GM21515 (cell line): ENCODE results near the gene ADCYAP1.

ENCODE experiments used
- ATAC-seq: cut with Tn5 transposase; IDR thresholded peaks from one replicate; pipeline ENCODE4 v1.9.1; 2021; ENCODE audit not compliant: unreplicated experiment

ADCYAP1 gene

DNA sequence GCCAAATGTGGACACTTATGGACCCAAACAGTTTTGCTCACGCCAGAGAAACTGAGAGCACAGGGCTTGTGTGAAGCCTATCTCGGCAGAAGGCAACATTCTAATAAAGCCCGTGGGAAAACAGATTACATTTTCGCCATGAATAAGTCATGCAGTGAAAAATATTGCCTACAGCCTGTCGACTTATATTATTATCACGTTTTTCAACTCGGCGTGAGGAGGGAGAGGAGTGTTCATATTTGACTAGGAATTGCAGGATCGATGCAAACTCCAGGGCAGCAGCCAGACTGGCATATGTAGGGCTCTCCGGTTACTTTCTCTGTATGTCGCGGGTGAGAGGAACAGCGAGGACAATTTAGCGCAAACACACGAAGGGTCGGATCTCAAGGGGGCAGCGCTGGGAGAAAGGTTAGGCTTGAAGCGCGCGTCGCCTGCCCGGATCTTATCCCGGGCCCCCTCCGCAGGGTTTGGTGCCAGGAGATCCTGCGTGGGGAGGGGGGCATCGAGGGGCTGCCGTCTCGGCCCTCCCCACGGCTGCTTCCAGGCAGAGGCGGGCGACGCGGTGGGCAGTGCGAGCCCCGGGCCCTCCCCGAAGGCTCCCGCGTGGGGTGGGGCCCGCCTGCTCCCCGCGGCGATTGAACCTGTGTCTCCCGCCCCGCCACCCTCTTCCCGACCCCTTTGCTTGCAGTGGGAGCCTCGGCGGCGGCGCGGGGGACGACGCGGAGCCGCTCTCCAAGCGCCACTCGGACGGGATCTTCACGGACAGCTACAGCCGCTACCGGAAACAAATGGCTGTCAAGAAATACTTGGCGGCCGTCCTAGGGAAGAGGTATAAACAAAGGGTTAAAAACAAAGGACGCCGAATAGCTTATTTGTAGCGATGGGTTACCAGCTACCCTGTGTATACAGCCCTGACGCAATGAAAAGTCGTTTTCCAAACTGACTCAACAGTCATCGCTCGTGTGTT lies 4.4 kb downstream of the ADCYAP1 start:
- ATAC-seq = no peak

DNA sequence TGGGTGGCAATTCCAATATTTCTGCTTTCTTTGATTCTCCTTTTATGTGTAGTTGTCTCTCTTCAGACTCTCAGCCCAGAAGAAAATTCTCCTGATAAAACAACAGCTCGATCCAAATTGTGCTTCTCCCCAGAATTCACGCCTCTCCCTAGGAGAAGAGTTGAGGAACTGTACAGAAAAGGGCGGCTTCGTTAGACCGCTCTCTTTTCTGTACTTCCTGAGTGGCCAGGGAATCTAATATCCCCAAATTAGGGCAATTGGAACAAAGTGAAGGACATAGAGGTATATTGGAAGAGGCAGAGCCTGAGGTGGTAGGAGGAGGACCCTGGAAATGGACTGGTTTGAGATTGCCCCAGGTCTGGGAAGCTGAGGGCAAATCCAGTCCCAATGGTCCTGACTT lies 5.6 kb downstream of the ADCYAP1 start:
- ATAC-seq = no peak

DNA sequence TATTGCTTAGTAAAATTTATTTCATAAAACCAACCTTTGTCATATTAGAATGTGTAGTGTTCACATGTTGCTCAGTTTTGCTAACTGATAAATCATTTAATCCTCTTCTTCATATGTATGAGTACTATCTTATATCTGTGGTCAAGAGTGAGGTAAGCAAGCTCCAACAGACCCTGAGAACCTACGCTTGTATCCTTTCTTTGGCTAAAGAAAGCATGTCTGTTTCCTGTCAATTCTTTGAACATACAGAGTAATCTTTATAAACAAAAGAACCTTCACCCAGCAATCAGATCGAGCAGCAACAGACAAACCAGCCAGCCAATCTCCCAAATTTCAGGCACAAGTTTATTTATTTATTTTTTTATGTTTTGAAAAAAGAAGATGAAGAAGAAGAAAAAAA lies 6.4 kb downstream of the ADCYAP1 start:
- ATAC-seq = no peak

DNA sequence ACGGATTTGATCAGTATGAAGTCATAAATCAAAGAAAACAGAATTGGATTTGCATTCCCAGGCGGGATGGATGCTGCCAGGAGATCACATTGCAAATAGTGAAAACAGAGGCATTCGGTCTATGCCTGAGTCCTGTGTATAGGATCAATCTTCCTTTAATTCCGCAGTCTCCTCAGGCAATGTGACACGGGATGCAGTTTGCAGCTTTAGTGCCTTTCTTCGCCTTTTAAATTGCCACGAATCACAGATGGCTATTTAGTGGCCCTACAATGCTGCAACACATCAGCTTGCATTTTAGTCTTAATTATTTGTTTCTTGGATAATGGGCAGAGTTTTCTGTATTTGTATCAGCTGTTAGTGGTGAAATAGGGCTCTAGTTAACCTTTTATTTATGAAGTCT lies 6.8 kb downstream of the ADCYAP1 start:
- no peak for ATAC-seq

DNA sequence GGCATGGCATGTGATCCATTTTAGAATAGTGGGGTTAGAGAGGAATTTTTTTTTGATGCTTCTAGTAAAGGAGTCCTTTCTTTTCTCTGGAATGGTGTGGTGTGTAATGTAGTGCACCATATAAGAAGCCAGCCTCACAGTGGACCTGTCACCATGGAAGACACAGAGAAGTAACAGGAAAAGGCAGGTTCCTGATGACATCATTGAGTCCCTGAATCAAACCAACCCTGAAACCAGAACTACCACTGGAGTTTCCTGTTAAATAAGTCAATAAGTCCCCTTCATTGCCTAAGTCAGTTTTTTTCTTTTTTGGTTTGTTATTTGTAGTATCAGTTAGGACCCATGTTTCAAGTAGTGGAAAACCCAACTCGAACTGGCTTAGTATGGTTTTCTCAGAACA lies 11.9 kb downstream of the ADCYAP1 start:
- ATAC-seq = no peak

DNA sequence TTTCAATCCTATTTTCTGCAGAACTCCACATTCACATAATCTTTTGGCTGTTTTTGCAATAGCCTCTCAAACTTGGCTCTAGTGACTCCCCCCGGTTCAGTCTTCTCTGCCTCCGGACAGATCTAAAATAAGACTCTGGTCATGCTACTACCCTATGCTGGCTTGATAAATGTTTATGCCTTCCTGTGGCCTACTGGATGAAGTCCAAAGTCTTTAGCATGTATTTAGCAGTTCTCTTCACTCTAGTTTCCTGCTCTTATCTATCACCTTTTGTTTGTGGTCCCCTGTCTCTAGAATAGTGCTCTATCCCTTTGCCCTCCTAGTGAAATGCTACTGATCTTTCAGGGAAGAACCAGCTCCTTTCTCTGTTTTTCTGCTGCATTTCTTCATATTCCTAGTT lies 14.4 kb downstream of the ADCYAP1 start:
- ATAC-seq = no peak

DNA sequence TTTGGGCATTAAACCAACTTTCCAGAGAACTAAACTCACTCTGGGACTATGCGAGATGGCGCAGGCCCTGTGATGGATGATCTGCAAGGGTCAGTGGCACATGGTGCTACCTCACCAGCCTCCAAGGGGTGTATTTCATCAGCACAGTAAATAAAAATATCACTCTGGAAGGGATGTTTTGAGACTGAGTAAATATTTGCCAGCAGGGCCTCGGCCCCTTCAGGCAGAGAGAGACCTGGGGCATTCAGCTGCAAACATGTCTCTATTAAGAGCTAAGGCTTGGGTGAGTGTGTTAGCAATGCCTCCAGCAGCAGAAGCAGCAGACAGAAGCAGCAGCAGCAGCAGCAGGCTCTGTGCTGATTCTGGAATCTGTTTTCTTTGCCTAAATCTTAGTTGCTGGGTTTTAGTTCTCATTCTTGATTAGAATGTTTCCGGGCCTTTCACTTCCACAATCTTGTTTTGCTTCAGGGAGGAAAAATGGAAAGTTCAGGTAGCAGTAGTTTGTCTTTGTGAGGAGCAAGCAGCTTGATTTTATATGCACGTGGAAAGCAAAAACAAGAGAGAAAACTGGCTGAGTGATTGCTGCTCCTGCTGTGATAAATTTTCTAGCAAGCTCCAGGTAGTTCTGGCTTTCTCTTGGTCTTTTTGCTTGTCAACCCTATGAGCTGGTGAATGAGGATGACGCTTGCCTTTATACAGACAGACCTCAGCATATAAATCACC lies 18.6 kb downstream of the ADCYAP1 start:
- ATAC-seq = no peak

DNA sequence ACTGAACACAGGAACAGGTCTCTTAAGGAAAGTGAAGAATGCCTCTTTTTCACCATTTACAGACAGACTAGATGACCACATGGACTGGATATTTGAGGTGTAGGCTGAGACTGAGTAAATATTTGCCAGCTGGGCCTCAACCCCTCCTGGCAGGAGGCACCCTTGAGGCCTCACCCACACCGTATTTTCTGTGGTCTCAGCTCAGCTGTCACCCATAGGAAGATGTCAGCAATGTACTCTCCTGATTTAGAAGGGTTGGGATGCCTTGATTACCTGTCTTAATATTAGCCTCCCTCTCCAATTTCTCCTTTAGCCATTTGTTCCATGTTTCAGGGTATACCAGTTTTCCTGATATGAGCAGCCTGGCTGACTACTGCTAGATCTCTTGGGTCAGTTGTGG lies 20.3 kb downstream of the ADCYAP1 start:
- no peak for ATAC-seq

DNA sequence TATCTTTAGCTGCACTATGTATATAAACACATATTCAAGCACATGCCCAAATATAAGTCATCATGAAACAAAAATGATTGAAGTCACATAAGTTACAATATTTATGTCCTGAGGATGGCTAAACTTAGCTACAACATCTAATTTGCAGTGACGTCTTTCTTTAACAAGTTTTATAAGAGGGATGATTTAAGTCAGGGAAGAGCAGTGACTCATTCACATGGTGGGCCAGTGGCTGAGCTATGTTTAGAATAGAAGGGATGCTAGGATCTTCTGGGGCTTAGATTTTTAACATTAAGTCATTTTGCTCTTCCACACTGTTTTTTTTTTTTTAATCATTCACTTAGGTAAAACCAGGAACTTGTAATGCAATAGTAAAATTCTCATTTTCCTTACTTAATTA lies 22.3 kb downstream of the ADCYAP1 start:
- no peak for ATAC-seq

DNA sequence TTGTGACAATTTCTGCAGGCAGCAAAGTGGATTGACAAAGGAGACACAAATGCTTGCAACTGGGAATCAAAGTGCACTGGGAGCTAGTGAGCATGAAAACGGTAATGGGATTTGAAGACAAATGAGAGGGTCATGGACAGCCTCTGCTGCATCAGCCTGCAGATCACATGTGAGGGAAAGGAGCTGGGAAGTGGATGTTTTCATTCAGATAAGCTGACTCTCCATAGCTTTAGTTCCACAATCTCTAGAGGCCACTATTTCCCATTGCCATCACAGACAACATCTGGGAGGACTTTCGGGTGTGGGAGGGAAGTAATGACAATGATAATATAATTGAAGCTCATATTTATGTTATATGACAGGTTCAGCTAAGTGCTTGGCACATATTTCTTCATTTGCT lies 28.4 kb downstream of the ADCYAP1 start:
- no peak for ATAC-seq

DNA sequence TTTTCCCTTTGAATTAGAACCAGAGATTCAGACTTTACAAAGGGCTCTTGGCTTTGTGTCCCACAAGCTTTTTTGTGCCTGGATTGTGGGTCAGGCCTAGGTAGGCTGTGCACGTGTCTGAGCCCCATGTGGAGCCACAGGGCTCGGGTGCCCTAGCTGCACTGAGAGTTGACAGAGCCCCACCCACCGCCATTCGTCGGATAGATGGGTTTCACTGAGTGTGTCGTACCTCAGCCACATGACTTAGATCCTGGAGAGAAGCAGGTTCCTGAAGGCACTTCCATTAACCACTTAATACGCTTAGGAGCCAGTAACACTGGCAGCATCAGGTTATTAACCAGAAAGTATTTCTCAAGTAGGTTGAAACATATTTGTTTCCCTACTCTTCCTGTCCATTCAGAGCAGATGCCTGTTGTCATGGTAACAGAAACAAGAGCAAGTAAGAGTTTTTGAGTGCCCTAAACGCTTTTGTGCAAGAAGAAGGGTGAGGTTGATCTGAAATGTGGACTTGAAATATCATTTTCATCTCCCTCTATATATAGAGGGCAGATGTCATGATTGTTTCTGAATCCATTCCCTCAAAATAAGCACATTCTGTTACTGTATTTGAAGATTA lies 30.0 kb downstream of the ADCYAP1 start:
- no peak for ATAC-seq

DNA sequence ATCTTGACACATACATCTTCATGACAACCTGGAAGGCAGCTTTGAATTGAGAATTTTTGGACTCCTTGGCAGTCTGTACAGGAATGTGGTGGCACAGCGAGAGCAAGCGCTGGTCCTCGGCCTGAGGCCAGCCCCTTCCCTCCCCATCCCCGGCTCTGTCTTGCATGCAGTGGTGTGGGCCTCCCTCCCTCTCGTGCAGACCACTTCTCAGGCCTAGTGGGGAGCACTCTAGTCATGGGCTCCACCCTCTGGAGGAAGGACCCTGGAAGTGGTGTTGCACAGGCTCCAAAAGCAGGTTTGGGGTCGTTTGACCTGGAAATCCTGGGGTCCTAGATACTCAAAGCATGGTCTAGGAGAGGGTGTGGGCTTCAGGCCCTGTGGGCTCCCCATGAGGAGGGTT lies 32.3 kb downstream of the ADCYAP1 start:
- ATAC-seq = no peak

DNA sequence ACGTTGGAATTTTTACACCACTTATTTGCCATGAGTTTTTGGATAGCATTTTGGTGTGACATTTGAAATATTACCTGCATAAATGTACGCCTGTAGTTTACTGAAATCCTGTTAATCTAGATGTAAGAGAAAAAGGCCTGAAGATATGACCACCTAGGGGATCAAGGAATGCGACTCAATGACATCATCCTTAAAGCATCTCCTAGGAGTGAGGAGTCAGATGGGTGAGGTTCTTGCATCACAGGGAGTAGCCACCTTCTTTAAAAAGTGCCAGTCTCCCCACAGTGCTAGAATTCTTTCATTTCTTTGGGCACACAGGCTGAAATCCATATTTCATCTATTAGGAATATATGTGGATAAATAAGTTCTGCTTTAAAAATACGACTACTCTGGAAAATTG lies 34.5 kb downstream of the ADCYAP1 start:
- ATAC-seq = no peak

DNA sequence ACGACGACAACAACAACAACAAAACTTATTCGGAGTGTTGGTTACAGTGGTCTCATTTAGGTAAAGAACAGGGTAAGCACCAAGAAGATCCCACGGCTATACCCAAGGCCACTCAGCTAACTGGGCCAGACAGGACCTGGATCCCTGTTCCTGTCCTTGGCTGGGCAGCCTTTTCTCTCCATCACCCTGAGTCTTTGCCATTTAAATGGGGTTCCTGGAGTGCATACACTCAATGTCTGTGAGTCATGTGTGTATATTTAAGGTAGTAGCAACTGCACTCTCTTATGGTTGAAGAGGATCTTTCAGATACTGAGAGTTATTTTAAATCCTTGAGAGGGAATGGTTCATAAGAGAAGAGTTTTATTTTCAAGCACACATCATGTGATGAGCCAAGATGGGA lies 35.3 kb downstream of the ADCYAP1 start:
- no peak for ATAC-seq

DNA sequence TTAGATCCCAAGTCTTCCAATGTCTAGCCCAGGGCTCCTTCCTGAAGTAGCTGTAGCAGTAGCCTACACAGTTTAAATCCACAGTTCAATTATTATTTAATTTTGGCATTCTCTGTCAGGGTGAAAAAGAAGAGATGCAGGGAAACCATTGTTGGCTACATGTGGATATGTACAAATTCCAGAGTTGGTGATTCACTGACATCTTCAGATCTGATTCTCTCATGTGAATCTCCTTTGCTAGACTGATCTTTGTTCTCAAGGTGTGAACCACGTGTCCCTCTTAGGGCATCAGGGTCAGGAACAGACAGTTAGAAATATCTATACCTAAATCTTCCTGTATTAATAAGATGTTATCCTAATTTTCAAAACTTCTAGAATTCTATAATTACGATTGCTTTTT lies 36.7 kb downstream of the ADCYAP1 start:
- no peak for ATAC-seq

DNA sequence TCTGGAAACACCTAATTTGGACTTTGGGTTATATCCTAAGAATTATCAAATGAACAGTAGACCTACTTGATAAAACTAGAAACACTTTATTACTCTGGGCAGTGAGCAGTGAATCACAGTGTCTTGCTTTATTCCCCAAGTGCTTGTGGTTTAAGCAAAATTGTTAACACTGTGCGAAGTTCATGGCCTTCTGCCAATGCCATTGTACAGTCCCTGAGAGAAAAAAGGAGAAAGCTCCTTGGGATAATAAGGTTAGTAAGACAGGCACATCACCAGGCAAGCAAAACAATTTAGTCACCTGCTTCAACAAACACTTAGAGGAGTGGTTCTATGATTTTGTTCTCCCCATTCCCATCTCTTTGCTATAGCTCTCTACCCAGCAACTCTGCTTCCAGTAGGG lies 39.8 kb downstream of the ADCYAP1 start:
- no peak for ATAC-seq

DNA sequence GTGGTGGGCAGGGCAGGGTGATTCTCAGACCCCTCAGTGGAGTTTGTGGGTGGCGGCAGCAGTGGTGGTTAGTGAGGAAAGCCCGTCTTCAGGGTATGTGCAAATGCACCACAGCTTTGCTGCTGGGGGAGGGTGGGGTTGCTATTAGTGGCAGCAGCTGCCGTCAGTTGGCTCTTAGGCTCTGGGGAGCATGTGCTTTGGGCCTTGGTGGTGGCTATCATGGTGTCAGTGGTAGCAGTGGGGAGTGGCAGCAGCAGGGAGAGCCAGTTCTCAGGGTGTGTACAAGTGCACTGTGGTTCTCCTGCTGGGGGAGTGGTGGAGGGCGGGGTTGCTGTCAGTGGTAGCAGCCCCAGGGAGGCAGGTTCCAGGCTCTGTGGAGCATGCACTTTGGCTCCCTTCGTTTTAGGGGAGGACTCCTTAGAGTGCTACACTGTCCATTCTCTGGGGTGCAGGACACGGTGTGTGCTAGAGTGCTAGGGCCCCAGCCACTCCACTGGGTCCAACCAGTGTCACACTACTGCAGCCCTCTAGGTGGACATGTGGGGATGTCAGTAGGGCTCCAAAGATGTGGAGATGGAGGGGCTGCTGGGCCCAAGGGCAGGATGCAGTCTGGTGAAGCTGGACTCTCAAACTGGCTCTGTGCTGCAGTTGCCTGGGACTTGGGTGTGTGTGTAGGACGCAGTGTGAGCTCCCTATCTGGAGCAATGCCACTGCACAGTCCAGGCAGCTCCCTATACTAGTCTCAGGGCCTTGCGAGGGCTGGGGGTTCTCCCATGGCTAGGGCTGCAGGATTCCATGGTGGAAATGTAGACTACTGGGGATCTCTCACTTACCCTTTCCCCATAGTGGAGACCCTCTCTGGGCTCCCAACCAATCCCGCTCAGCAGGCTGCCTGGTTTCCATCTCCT lies 45.3 kb downstream of the ADCYAP1 start:
- no peak for ATAC-seq

DNA sequence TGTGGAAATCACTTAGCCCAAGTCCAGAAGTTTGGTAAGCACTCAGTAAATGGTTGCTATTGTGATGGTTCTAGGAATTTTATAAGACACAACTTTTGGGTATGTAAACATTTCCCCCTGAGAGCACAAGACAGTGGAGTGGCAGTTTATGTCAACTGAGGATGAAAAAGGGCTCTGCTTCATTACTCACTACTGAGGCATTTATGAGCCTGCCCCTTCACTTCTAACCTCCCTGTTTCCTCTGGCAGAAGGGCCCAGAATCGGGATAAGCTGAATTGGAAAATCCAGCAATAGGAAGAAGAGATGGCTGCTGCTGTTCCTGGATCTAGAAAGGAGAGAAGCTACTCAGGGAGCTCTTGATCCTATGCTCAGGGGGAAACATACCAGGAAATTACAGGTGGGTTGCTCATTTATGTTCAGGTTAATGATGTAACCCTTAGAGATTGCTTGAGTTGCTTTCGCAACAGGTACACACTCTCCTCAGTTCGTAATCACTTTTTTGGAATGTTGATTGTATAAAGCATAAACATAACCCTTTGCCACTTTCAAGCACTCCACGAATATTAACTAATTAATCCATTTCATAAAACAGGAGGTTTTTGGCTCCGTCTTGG lies 46.3 kb downstream of the ADCYAP1 start:
- ATAC-seq = no peak

DNA sequence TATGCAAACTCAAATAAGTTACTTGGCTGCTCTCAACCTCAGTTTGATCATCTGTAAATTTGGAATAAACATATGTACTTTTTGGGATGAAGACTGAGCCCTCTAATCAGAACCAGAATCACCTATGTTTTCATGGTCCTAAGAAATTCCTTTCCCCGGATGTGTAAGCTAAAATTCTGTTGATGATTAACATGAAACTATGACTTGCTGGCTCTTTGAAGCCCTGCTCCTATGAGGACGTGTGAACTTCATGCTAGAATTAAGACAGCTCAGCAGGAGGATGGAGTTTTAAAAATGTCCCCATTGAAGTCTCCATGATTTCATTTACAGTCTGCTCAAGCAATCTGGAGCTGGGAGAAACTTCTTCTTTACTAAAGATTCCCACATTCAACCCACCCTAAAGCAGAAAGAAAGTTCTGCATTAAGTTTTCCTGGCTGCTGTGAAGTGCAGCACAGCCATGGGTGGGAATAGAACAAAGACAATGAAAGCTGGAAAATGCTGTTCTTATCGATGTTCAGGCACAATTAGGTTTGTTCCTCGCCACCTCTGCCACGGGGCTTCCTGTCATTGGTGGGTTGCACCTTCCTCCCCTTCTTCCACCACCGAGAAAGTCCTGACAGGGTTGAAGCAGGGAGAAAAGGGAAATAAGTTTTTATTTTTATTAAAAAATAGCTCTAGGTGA lies 50.9 kb downstream of the ADCYAP1 start:
- ATAC-seq = no peak

DNA sequence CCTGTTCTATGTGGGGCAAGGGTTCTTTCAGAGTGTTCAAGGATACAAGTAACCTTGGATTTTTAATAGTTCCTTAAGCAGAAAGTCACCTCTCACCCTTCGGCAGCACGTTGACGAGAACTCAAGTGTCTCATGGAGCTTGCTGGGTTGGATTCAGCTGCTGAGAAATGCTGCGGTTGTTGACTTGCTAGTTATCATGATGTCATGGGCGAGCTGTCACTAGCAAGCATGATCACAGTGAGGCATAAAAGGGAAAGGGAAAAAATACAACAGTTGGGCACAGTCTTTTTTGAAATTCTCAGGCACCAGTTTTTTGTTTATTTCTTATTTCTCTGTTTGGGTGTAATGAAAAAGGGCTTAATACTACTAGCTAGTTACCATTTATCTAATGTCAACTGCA lies 53.2 kb downstream of the ADCYAP1 start:
- ATAC-seq = no peak
